Activated CD4-positive, alpha-beta T cell treated with anti-CD3 and anti-CD28 coated beads, Interleukin-2, amount 10 ng/mL, durations not matched to agents 7 days and 5 days (primary cell): ENCODE measurements around the gene ANKRD31. TPM values are rescaled to one million over a fixed set of nuclear protein-coding genes. Genes with fewer than 3 reads are reported as not detected.
"Not testable (repeated sequence)": the region's sequence is repeated elsewhere in the genome, so short reads cannot be mapped to it uniquely, and the experiment has no call there.

Experiments used
- CTCF ChIA-PET: fragments of 350-600 bp; sonication (Branson Sonifier 250); formaldehyde crosslinking; loops from one replicate; lab custom pipeline; 2021; ENCODE audit warnings: antibody characterized with exemption; lab: Charles Lee
- POLR2A ChIA-PET: fragments of 350-600 bp; sonication (Branson Sonifier 250); formaldehyde crosslinking; loops from one replicate; lab custom pipeline; 2021; ENCODE audit warnings: antibody characterized with exemption; lab: Charles Lee
- DNase-seq: peaks from one replicate; pipeline ENCODE4 v3.0.0-alpha.2; 2020
- H3K27ac Mint-ChIP-seq: one replicate; pipeline ENCODE4 v1.8.0; 2021; ENCODE audit warnings: mild to moderate bottlenecking, moderate library complexity, mixed read lengths
- H3K27me3 Mint-ChIP-seq: one replicate; pipeline ENCODE4 v1.8.0; 2021; ENCODE audit warnings: mixed read lengths
- H3K36me3 Mint-ChIP-seq: one replicate; pipeline ENCODE4 v1.8.0; 2021; ENCODE audit warnings: low read depth, mixed read lengths
- H3K4me1 Mint-ChIP-seq: one replicate; pipeline ENCODE4 v1.8.0; 2021; ENCODE audit warnings: mixed read lengths
- H3K4me3 Mint-ChIP-seq: one replicate; pipeline ENCODE4 v1.8.0; 2021; ENCODE audit warnings: mild to moderate bottlenecking, moderate library complexity, mixed read lengths
- H3K9me3 Mint-ChIP-seq: one replicate; pipeline ENCODE4 v1.8.0; 2021; ENCODE audit warnings: mixed read lengths
- total RNA-seq, 2 experiments: library from RNA; stranded (reverse); gene quantifications; one replicate each; pipeline ENCODE4 v1.2.3, GENCODE V29; 2021

The ANKRD31 gene, protein sequence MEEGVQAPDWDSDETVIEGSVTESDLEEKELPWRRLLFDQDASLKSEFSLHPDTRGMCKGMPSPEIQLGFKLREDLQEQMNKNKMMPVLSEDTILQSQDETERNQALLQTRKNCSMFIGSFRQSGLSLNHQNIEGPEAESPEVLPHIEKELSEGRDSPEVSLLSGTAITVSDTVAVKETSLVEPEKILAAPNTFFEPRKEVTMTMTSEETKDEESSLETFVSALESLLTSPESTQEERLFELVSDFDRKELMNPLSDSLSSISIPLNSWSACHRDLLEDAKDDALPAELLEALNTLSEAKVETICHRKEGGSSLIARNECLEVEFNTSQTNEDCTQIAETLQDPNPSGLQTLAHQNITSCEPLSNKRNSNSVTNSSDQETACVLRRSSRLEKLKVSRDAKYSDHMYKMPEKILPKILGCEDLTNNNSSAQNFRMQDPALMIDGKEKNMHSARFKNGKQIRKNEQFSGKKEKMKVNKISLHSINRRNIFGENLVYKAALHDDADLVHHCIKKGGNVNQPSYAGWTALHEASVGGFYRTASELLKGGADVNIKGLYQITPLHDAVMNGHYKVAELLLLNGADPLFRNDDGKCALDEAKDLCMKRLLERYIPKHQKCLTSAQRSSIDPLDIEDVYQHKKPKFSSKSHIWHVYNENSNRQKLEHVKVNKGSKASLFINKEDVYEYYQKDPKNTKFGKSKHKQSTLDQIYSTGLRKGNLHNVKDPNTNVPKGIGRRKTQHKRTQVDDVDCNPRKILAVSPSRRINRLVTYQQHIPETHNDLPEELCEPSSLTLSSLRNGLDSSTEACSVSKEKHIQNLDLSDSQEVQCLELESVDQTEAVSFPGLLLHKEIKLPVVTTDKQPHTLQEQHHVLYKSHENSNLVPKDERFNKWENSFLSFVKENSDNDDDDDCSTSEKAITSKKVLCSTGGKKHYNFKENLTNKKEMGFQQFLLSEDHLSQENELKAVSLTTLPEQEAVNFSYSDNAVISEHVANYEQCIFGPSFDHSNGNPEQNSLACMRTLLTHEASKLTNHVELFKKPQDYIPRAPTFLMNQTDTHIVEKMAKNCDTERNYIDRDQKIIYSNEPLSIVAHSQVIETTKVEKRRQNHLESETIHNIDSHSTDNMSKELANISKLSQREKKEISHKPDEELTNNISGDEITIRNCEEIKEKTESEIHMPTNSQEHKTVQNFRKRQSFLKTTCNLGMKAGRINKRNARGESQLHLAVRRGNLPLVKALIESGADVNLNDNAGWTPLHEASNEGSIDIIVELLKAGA (N-terminal part only)
- total RNA-seq = under 1 TPM; 0.17 TPM

DNA sequence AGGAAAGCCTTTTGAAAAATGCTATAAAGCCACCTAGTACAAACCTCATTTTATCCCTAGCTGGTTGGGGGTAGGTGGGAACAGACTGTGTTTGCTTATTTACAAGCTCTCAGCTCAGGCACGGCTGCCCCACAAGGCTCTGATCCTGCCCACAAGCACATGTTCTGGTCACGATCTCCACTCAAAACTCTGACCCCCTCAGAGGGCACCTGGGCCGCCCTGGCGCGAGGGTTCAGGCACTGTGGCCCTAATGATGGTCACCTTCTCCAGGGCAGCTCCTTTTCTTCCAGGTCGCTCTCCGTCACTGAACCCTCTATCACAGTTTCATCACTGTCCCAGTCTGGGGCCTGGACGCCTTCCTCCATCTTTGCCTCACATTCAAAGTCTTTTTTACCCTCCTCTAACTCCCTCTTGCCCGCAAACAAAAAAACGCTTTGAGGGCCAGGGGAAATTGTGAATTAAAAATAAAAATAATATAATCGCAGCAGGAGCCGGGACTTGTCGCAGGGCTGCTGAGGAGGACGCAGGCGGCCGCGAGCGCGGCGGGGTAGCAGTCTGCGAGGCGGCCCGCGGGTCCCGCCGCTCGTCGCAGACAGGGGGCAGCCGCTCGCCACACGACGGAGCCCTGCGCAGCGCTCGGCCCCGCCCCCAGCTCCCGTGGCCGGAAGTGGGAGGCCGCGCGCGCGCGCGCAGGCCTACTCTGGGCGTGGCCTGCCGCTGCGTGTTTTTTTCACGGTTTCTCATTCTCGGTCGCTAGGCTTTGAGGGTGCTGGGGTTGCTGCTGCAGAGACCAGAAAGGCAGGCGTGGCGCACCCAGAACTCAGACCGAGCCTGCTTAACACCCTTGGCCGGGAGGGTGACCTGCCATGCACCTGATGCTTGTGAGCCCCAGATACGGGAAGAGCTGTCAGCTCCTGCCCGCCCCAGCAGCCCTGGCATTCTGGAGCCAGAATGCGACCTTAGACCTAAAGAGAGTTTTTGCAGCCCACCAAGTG is at the start of gene ANKRD31:
TSS of gene ANKRD31 (minus strand) at position 557 of the 995 bp plus-strand sequence. CDS start at position 365, 192 bp downstream.
- CTCF ChIA-PET = interaction anchor here (0.5 to 2.2 kb wide), 36 partner anchors 8 to 1777 kb away, joined by 3 to 10 read pairs (median 3); partner anchors contain the start of genes GCNT4 and HMGCR
- no peaks in the 10 kb centered on the region for H3K27me3 Mint-ChIP-seq
- peak within 1 kb of the TSS; percentile 93 for H3K4me3 Mint-ChIP-seq
- no peaks in the 10 kb centered on the region for H3K9me3 Mint-ChIP-seq
- peak within 1 kb of the TSS; percentile 90 for H3K27ac Mint-ChIP-seq
- H3K36me3 Mint-ChIP-seq = no peaks in the 10 kb centered on the region
- POLR2A ChIA-PET = interaction anchor here (1.1 kb wide), 1 partner anchor 100 kb away, joined by 3 read pairs; the partner anchor contains the start of gene HMGCR
- peaks cover 18% of the 10 kb centered on the region for H3K4me1 Mint-ChIP-seq
- peak; percentile 86 for DNase-seq

DNA sequence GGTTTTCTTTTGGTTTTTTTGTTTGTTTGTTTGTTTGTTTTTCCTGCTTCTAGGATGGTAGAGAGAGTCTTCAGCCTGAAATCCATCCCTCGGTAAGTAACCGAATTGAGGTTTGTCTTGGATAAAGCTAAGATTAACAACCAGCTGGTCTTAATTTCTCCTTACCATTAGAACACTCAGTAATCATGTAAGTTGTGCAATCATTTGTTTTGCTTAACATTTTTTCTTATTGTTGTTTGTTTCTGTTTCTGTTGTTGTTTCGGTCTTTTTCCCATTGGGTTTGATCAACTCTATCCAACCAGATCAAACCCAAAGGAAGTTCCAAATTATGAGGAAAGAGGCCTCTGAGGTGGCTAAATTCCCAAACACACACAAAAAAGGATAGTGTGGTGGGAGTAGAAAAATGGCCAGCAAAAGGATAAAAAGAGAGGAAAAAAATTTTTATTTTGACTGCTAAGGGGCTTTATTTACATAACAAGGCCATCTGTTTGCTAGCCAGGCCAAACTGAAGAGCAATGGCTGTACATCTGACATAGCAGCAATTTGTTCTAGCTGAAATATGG is 49.6 kb upstream of the ANKRD31 start:
- Mint-ChIP-seq H3K36me3 (no peaks in the 10 kb centered on the region), H3K27me3 (peaks cover 20% of the 10 kb centered on the region), H3K27ac (no peak overlapping the region), H3K4me3 (no peak overlapping the region), H3K9me3 (peaks cover 3% of the 10 kb centered on the region), H3K4me1 (no peaks in the 10 kb centered on the region)
- CTCF ChIA-PET = interaction anchor here (0.6 kb wide), 2 partner anchors 37 to 176 kb away, joined by 4 to 5 read pairs; no protein-coding TSS in a partner anchor
- POLR2A ChIA-PET = no interaction called here
- no peak for DNase-seq

DNA sequence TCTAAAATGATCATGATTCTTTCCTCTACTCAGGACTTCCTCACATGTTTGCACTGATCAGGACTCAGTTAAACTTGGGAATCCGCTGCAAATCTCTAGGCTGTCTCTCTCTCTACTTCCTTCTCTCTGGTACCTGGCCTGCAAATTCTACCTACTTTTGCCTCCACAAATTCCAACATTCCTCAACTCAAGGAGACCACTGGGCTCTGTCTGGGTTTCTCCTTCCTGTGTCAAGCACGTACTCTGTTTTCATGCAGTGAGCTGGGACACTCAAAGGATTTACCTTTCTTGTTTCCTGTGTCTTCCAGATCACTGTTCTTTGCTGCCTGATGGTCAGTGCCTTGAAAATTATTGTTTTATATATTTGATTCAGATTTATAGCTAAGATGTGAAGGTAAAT is 45.9 kb upstream of the ANKRD31 start:
- Mint-ChIP-seq H3K27me3 (no peaks in the 10 kb centered on the region), H3K27ac (no peak overlapping the region), H3K36me3 (no peaks in the 10 kb centered on the region), H3K9me3 (no peaks in the 10 kb centered on the region), H3K4me3 (no peak overlapping the region), H3K4me1 (no peaks in the 10 kb centered on the region)
- CTCF ChIA-PET = no interaction called here
- DNase-seq = no peak
- POLR2A ChIA-PET = no interaction called here

DNA sequence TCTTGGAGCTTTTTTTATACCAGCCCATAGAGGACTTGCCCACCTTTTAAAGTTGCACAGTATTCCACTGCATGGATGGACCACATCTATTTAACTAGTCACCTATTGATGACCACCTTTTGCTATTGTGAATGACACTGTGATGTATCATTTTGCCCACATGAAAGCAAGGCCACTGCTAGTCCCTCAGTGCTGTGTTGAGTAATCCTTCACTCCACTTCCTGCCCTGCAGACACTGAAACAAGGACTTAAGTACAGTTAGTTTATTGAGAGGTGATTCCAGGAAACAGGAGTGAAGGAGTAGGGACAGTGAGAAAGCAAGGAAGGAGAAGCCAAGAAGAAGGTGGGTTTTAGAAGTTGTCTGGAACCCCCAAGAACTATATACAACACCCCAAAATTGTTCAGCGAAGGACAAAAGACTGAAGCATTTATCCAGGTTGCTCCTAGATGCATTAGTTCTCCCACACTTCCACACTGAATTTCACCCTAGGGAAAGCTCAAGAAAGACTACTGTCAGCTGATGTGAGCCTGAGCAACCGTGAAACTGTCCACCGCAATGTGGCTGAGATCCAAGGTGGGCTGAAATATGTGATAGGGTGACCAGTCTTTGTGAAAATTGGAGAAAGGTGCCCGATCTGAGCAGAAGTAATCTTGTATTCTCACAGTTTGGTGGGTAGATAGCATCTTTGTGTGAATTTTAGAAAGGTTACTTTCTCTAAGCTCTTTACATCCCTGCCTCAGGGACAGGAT is 45.2 kb upstream of the ANKRD31 start:
- POLR2A ChIA-PET = no interaction called here
- H3K36me3 Mint-ChIP-seq = no peaks in the 10 kb centered on the region
- no peaks in the 10 kb centered on the region for H3K4me1 Mint-ChIP-seq

DNA sequence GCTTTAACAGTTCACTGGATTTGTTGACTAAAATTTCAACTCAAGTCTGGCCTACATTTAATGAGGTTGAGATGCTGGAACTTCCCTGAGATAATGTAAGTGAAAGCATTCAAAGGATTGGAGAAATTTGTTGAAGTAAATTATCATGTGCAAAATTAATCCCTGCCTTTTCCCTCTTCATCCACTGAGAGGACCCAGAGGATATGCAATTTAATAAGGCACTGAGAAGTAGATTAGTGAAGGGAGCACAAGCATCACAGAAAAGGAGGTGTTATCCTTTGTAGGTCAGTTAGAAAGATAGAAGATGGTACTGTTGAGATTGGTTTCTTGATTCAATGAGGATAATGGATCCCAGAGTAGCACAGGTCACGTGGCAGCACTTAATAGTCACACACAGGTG is 42.6 kb upstream of the ANKRD31 start:
- no peaks in the 10 kb centered on the region for H3K4me1 Mint-ChIP-seq
- H3K4me3 Mint-ChIP-seq = no peak overlapping the region
- H3K36me3 Mint-ChIP-seq = no peaks in the 10 kb centered on the region
- ChIA-PET POLR2A (no interaction called here), CTCF (interaction anchor here (0.5 to 1.0 kb wide), 2 partner anchors 23 to 30 kb away, joined by 3 read pairs; no protein-coding TSS in a partner anchor)
- H3K9me3 Mint-ChIP-seq = no peaks in the 10 kb centered on the region
- no peak for DNase-seq
- H3K27ac Mint-ChIP-seq = no peak overlapping the region
- H3K27me3 Mint-ChIP-seq = no peaks in the 10 kb centered on the region

More for the DNA sequence above, 45.2 kb upstream of the ANKRD31 start:
- H3K27me3 Mint-ChIP-seq = no peaks in the 10 kb centered on the region
- H3K4me3 Mint-ChIP-seq = no peak overlapping the region
- no peaks in the 10 kb centered on the region for H3K9me3 Mint-ChIP-seq
- DNase-seq = no peak
- CTCF ChIA-PET = no interaction called here
- H3K27ac Mint-ChIP-seq = no peak overlapping the region

DNA sequence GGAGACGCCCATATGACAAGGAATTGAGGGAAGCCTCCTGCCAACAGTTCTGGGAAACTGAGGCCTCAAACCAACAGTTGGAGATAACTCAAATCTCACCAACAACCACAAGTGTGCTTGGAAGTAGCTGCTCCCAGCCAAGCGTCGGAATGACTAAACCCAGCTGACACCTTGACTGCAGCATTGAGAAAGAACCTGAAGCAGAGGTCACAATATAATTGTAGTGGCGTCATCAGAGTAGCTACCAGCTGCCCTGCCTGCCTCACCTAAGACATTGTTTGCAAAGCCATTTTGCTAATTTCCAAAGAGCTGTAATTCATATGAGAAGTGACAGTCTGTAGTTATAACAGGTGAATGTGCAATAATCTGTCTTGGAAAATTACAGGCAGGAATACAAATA is 40.8 kb upstream of the ANKRD31 start:
- Mint-ChIP-seq H3K27me3 (no peaks in the 10 kb centered on the region), H3K9me3 (peaks cover 5% of the 10 kb centered on the region), H3K4me3 (no peak overlapping the region), H3K4me1 (no peaks in the 10 kb centered on the region), H3K36me3 (no peaks in the 10 kb centered on the region), H3K27ac (no peak overlapping the region)
- DNase-seq = no peak
- ChIA-PET CTCF (interaction anchor here (0.6 kb wide), 1 partner anchor 38 kb away, joined by 3 read pairs; no protein-coding TSS in a partner anchor), POLR2A (no interaction called here)

DNA sequence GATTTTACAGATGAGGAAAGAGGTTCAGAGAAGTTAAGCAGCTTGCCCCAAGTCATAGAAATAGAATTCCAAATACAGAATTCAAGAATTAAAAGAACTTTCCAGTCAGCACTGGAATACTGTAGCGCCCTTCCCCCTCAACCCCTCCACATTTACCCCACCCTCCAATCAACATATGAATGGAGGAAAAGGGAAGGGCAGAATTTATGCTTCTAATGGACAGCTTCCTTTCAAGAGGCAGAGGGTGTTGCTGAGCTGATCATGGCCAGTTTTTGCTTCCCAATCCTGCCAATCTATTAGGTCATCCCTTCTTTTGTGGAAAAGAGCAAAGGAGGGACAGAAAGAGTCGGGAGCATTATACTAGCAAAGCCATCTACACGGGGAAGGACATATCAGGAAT is 39.1 kb upstream of the ANKRD31 start:
- DNase-seq = no peak
- H3K4me3 Mint-ChIP-seq = no peak overlapping the region
- CTCF ChIA-PET = no interaction called here
- no peak overlapping the region for H3K27ac Mint-ChIP-seq
- POLR2A ChIA-PET = no interaction called here
- no peaks in the 10 kb centered on the region for H3K36me3 Mint-ChIP-seq
- peaks cover 5% of the 10 kb centered on the region for H3K9me3 Mint-ChIP-seq
- no peaks in the 10 kb centered on the region for H3K4me1 Mint-ChIP-seq
- H3K27me3 Mint-ChIP-seq = no peaks in the 10 kb centered on the region

DNA sequence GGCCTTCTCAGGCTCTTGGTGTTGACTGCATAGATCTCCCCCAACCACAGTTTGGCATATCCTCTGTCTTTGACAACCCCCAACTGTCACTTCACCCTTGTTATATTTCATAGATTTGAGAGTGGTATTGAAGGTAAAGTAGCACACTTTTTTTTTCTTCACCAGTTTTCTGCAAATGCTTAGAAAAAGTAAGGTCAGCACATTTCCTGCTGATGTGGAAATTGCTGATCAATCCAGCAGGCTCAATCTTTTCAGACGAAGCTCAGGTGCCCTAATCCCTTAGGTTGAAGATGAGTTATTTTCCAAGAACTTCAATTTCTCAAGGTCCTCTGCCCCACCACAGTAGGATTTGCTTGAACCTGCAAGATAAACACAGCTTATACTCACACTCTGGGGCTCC is 38.5 kb upstream of the ANKRD31 start:
- no peaks in the 10 kb centered on the region for H3K36me3 Mint-ChIP-seq
- H3K9me3 Mint-ChIP-seq = peaks cover 5% of the 10 kb centered on the region
- POLR2A ChIA-PET = no interaction called here
- H3K27ac Mint-ChIP-seq = no peak overlapping the region
- no peaks in the 10 kb centered on the region for H3K4me1 Mint-ChIP-seq
- H3K27me3 Mint-ChIP-seq = no peaks in the 10 kb centered on the region
- no peak overlapping the region for H3K4me3 Mint-ChIP-seq
- CTCF ChIA-PET = interaction anchor here (0.6 kb wide), 1 partner anchor 1230 kb away, joined by 4 read pairs; no protein-coding TSS in a partner anchor
- no peak for DNase-seq

DNA sequence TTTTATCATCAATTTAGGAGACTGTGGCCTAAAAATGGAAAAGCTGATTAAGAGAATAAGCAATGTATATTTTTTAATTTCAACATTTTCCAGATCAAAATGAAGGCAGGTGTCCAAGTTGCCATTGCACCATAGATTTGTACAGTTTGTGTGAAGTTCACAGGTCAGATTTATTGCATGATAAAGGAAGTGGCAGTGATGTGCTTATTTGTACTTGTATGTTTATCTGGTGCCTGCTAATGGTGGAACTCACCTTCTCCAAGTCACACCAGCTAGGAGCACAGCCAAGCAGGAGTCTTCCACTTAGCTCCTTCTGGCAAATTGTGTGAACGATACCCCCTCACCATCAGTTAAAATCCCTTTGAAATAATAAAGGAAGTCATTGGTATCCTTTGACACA is 37.8 kb upstream of the ANKRD31 start:
- no peak overlapping the region for H3K27ac Mint-ChIP-seq
- ChIA-PET CTCF (no interaction called here), POLR2A (no interaction called here)
- DNase-seq = no peak
- no peak overlapping the region for H3K4me3 Mint-ChIP-seq
- H3K4me1 Mint-ChIP-seq = no peaks in the 10 kb centered on the region
- no peaks in the 10 kb centered on the region for H3K27me3 Mint-ChIP-seq
- peaks cover 5% of the 10 kb centered on the region for H3K9me3 Mint-ChIP-seq
- no peaks in the 10 kb centered on the region for H3K36me3 Mint-ChIP-seq

DNA sequence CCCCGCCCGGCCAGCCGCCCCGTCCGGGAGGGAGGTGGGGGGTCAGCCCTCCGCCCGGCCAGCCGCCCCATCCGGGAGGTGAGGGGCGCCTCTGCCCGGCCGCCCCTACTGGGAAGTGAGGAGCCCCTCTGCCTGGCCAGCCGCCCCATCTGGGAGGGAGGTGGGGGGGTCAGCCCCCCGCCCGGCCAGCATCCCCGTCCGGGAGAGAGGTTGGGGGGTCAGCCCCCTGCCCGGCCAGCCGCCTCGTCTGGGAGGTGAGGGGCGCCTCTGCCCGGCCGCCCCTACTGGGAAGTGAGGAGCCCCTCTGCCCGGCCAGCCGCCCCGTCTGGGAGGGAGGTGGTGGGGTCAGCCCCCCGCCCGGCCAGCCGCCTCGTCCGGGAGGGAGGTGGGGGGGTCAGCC is 33.9 kb upstream of the ANKRD31 start:
- POLR2A ChIA-PET, H3K4me1 Mint-ChIP-seq, H3K27me3 Mint-ChIP-seq, H3K4me3 Mint-ChIP-seq, CTCF ChIA-PET, H3K9me3 Mint-ChIP-seq, H3K36me3 Mint-ChIP-seq, H3K27ac Mint-ChIP-seq, DNase-seq: not testable (repeated sequence)

DNA sequence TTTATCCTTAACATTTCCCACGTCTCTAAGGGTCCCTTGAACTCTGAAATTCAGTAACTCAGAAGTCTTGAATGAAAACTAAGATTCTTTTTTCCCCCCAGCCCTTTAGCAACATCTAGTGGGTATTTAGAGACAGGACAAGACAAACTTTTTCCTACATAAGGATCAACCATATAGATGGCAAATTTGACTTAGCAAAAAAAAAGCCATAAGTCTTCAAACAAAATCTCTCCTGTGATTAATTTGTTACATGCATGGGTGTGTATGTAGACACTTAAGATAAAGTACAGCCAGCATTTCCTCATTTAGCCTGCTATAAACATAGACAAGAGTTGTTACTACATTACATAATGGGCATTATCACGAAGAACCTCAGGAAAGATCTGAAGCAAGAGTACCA is 29.1 kb upstream of the ANKRD31 start:
- Mint-ChIP-seq H3K9me3 (no peaks in the 10 kb centered on the region), H3K27me3 (peaks cover 5% of the 10 kb centered on the region), H3K36me3 (peaks cover 2% of the 10 kb centered on the region), H3K27ac (no peak overlapping the region), H3K4me1 (no peaks in the 10 kb centered on the region), H3K4me3 (no peak overlapping the region)
- ChIA-PET POLR2A (no interaction called here), CTCF (interaction anchor here (1.3 kb wide), 1 partner anchor 28 kb away, joined by 3 read pairs; no protein-coding TSS in a partner anchor)
- DNase-seq = no peak
